ENCODE measurements around the gene ZG16. TPM values are rescaled to one million over a fixed set of nuclear protein-coding genes. Genes with fewer than 3 reads are reported as not detected.
A peak's percentile ranks its signal among the peaks of the same experiment; 100 is the strongest.

Gene ZG16
- total and polyA plus RNA-seq, 5 experiments from 2014 or later, result not detected

DNA sequence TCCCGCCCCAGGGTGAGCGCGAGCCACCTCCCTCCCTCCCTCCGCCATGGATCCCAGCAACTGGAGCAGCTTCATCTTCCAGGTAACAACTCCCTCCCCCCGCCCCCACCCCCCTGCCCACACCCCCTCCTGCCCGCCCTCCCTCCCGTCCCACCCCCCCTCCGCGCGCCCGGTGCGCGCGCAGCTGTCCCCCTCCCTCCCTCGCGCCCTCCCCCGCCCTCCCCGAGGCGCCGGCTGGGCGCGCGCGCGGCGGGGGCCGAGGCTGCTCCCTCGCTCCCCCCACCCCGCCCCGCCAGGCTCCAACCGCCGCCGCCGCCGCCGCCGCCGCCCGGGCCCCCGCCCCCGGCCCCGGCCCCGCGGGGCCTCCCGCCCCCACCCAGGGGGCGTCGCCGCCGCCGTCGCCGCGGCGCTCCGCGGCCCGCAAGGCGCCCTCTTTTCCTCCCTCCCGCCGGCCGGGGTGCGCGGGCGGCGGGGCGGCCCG, 28.1 kb downstream of the ZG16 start, which contains the start of gene MAZ:
MAZ (plus strand) TSS at position 431 of the 481 bp plus-strand sequence. CDS start 173 bp downstream, outside the sequence.
- peaks cover 25 to 56% (median 48%) of the 10 kb centered on the region in 4 donors for H3K4me1 Mint-ChIP-seq
- peak within 1 kb of the TSS; percentile 98 to 100 (median 100) for H3K27ac Mint-ChIP-seq
- peaks cover 0 to 25% (median 8%) of the 10 kb centered on the region in 3 donors for H3K36me3 Mint-ChIP-seq
- ATAC-seq (no peak), DNase-seq (peak in 3 of 10 donors; percentile 60 to 83 (median 77))
- H3K9me3 Mint-ChIP-seq, result no peaks in the 10 kb centered on the region
- POLR2A ChIA-PET, result interaction anchor here (0.8 to 11.2 kb wide), 12 partner anchors 13 to 380 kb away, joined by 3 to 240 read pairs (median 57); partner anchors contain the start of genes C16orf54, KIF22, MVP and PAGR1
- peaks cover 0 to 1% (median 0%) of the 10 kb centered on the region in 5 donors for H3K27me3 Mint-ChIP-seq
- peak within 1 kb of the TSS; percentile 94 to 100 (median 99) for H3K4me3 Mint-ChIP-seq

DNA sequence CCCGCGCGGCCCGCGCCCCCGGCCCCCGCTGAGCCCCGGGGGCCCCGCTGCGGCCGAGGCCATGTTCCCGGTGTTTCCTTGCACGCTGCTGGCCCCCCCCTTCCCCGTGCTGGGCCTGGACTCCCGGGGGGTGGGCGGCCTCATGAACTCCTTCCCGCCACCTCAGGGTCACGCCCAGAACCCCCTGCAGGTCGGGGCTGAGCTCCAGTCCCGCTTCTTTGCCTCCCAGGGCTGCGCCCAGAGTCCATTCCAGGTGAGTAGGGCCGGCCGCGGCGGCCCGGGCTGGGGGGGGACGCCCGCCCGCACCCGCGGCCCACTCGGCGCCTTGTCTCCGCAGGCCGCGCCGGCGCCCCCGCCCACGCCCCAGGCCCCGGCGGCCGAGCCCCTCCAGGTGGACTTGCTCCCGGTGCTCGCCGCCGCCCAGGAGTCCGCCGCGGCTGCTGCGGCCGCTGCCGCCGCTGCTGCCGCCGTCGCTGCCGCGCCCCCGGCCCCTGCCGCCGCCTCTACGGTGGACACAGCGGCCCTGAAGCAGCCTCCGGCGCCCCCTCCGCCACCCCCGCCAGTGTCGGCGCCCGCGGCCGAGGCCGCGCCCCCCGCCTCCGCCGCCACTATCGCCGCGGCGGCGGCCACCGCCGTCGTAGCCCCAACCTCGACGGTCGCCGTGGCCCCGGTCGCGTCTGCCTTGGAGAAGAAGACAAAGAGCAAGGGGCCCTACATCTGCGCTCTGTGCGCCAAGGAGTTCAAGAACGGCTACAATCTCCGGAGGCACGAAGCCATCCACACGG, 28.8 kb downstream of the ZG16 start:
- peaks cover 0 to 25% (median 6%) of the 10 kb centered on the region in 3 donors for H3K36me3 Mint-ChIP-seq
- H3K27me3 Mint-ChIP-seq, result peaks cover 0 to 1% (median 0%) of the 10 kb centered on the region in 5 donors
- POLR2A ChIA-PET, result interaction anchor here (0.5 to 11.2 kb wide), 22 partner anchors 12 to 1284 kb away, joined by 3 to 240 read pairs (median 8); partner anchors contain the start of genes C16orf54, KCTD13, KIF22 and MVP
- DNase-seq (peak in 9 of 10 donors; percentile 39 to 78 (median 50)), ATAC-seq (no peak)
- H3K4me1 Mint-ChIP-seq, result peaks cover 28 to 63% (median 54%) of the 10 kb centered on the region in 4 donors
- H3K4me3 Mint-ChIP-seq, result peak overlapping the region; percentile 80 to 97 (median 92)
- peak overlapping the region; percentile 53 to 100 (median 97) for H3K27ac Mint-ChIP-seq
- H3K9me3 Mint-ChIP-seq, result no peaks in the 10 kb centered on the region

DNA sequence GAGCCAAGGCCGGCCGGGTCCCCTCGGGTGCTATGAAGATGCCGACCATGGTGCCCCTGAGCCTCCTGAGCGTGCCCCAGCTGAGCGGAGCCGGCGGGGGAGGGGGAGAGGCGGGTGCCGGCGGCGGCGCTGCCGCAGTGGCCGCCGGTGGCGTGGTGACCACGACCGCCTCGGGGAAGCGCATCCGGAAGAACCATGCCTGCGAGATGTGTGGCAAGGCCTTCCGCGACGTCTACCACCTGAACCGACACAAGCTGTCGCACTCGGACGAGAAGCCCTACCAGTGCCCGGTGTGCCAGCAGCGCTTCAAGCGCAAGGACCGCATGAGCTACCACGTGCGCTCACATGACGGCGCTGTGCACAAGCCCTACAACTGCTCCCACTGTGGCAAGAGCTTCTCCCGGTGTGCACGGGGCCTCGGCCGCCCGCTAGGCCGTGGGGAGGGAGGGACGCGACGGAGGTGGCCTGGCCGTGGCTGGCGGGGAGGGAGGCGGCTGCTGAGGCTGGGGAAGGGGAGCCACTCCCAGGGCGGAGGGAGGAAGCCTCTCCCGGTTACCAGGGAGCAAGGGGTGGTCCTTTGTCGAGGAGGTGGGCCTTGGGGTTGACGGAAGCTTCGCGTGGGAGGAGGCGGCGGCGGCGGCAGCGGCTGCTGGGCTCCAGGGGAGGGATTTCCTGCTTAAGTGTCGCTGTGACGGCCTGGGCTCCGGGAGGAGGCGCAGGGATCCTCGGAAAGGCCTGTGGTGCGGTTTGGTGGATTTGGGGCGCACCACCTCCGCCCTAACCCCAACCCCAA, 29.6 kb downstream of the ZG16 start:
- H3K9me3 Mint-ChIP-seq, result no peaks in the 10 kb centered on the region
- ATAC-seq (peak; percentile 53 to 55), DNase-seq (peak; percentile 74 to 95 (median 88))
- POLR2A ChIA-PET, result interaction anchor here (0.5 to 11.2 kb wide), 38 partner anchors 11 to 1650 kb away, joined by 3 to 240 read pairs (median 4); partner anchors contain the start of genes ALDOA, C16orf54, CDIPT and KCTD13
- H3K4me3 Mint-ChIP-seq, result peak overlapping the region; percentile 89 to 99 (median 94)
- peaks cover 28 to 71% (median 60%) of the 10 kb centered on the region in 4 donors for H3K4me1 Mint-ChIP-seq
- H3K36me3 Mint-ChIP-seq, result peaks cover 0 to 22% (median 6%) of the 10 kb centered on the region in 3 donors
- H3K27me3 Mint-ChIP-seq, result peaks cover 0 to 1% (median 0%) of the 10 kb centered on the region in 5 donors
- H3K27ac Mint-ChIP-seq, result peak overlapping the region; percentile 93 to 100 (median 97)

DNA sequence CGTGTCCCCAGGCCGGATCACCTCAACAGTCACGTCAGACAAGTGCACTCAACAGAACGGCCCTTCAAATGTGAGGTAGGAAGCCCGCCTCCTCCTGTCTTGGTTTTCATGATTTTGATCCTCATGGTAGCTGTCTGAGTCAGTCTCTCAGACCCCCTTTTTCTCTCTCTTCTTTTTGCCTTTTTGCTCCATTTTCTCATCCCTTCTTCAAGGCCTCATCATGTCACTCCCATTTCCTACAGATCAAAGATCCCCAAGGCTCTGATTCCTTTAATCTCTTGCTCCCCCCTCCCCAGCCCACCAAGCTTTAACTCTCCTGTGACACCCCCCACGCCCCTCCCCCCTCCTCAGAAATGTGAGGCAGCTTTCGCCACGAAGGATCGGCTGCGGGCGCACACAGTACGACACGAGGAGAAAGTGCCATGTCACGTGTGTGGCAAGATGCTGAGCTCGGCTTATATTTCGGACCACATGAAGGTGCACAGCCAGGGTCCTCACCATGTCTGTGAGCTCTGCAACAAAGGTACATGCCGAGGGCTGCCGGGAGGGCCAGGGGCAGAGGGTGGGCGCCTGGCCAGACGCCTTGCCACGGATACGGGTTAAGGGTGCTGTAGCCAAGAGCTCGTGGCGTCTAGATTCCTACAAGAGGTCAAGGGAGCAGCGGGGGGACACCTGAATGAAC, 30.3 kb downstream of the ZG16 start:
- POLR2A ChIA-PET, result interaction anchor here (0.5 to 11.2 kb wide), 39 partner anchors 10 to 1649 kb away, joined by 3 to 240 read pairs (median 5); partner anchors contain the start of genes ALDOA, ATXN2L, C16orf54 and CDIPT
- H3K36me3 Mint-ChIP-seq, result peaks cover 0 to 19% (median 6%) of the 10 kb centered on the region in 3 donors
- H3K9me3 Mint-ChIP-seq, result no peaks in the 10 kb centered on the region
- DNase-seq (peak in 1 of 10 donors; percentile 65), ATAC-seq (peak; percentile 14 to 21)
- H3K4me3 Mint-ChIP-seq, result peak overlapping the region; percentile 89 to 99 (median 94)
- peaks cover 0 to 1% (median 0%) of the 10 kb centered on the region in 5 donors for H3K27me3 Mint-ChIP-seq
- peaks cover 28 to 77% (median 64%) of the 10 kb centered on the region in 4 donors for H3K4me1 Mint-ChIP-seq
- peak overlapping the region; percentile 93 to 100 (median 97) for H3K27ac Mint-ChIP-seq

DNA sequence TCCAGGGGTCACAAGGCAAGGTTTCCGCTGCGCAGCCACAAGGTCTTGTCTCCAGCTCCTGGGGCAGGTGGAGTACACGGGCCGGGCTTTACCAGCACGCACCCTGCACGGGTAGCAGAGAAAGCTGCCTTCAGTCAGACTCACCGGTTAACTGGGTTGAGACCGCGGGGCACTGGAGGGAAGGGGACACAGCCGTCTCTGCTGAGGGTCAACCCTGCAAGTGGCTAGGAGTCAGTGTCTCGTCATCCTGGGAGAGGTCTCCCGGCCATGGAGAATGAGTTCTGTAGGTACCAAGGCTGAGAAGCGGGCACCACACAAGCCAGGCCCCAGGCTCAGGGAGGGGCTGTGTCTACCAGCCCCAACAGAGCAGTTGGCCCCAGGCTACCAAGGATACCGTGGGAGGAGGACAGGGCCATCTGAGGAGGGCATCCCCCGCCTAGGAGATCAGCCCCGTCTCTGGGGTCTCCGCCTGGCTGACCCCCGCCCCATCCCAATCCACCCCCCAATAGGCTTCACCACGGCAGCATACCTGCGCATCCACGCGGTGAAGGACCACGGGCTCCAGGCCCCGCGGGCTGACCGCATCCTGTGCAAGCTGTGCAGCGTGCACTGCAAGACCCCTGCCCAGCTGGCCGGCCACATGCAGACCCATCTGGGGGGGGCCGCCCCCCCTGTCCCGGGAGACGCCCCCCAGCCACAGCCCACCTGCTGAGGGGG, 31.1 kb downstream of the ZG16 start:
- H3K9me3 Mint-ChIP-seq, result no peaks in the 10 kb centered on the region
- H3K27me3 Mint-ChIP-seq, result peaks cover 0 to 1% (median 0%) of the 10 kb centered on the region in 5 donors
- H3K27ac Mint-ChIP-seq, result peak overlapping the region; percentile 90 to 100 (median 97)
- peaks cover 0 to 19% (median 6%) of the 10 kb centered on the region in 3 donors for H3K36me3 Mint-ChIP-seq
- POLR2A ChIA-PET, result interaction anchor here (0.7 to 11.2 kb wide), 19 partner anchors 10 to 987 kb away, joined by 3 to 240 read pairs (median 7); partner anchors contain the start of genes ATXN2L, C16orf54, CDIPT and KCTD13
- peaks cover 25 to 75% (median 59%) of the 10 kb centered on the region in 4 donors for H3K4me1 Mint-ChIP-seq
- peak overlapping the region; percentile 89 to 99 (median 94) for H3K4me3 Mint-ChIP-seq
- DNase-seq (no peak), ATAC-seq (no peak)

DNA sequence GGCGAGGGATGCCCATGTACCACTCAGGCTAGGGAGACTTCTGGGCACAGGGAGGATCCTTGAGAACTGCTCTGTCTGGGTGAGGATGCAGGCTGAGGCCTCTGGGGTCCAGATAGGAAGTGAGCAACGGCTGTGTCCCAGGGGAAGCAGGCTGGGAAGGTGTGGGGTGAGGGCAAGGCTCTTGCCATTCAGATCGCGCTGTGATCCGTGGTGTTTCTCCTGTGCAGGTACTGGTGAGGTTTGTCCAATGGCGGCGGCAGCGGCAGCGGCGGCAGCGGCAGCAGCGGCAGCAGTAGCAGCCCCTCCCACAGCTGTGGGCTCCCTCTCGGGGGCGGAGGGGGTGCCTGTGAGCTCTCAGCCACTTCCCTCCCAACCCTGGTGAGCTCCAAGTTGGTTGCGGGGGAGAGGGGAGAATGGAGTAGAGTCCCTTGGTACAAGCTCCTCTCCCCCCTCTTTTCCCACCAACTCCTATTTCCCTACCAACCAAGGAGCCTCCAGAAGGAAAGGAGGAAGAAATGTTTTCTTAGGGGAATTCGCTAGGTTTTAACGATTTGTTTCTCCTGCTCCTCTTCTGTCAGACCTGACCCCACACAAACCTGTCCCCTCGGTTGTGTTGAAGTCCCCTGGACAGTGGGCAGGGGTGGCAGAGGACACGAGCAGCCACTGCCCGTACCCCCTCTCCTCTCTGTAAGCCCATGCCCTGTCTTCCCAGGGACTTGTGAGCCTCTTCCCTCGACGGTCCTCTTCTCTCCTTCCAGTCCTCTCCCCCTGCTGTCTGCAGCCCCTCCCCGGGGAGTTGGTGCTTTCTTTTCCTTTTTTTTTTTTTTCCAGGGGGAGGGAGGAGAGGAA, 32.0 kb downstream of the ZG16 start:
- POLR2A ChIA-PET, result interaction anchor here (0.6 to 11.2 kb wide), 12 partner anchors 9 to 957 kb away, joined by 3 to 204 read pairs (median 6); partner anchors contain the start of genes C16orf54, CDIPT, KIF22 and MVP
- Mint-ChIP-seq H3K36me3 (peaks cover 0 to 19% (median 6%) of the 10 kb centered on the region in 3 donors), H3K4me3 (peak overlapping the region; percentile 80 to 95 (median 88)), H3K27me3 (peaks cover 0 to under 1% (median 0%) of the 10 kb centered on the region in 5 donors), H3K4me1 (peaks cover 28 to 76% (median 59%) of the 10 kb centered on the region in 4 donors), H3K27ac (peak overlapping the region; percentile 84 to 98 (median 94)), H3K9me3 (no peaks in the 10 kb centered on the region)
- DNase-seq (peak; percentile 41 to 82 (median 64)), ATAC-seq (no peak)

DNA sequence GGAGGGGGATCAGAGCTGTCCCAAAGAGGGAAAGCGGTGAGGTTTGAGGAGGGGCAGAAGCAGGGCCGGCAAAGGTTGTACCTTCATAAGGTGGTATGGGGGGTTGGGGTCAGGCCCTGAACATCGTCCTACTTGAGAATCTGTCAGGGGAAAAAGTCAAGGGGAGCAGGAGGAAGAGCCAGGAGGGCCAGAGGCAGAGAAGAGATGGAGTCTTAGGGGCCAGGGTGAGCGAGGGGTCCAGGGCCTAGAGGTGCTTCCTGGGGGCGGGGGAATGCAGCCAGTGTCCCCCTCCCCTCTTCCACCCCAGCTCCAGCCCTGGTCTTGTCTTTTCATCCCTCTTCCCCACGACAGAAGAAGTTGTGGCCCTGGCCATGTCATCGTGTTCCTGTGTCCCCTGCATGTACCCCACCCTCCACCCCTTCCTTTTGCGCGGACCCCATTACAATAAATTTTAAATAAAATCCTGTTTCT, 32.7 kb downstream of the ZG16 start:
- Mint-ChIP-seq H3K4me3 (peak overlapping the region; percentile 80 to 95 (median 88)), H3K27ac (peak overlapping the region; percentile 83 to 98 (median 93)), H3K4me1 (peaks cover 29 to 78% (median 62%) of the 10 kb centered on the region in 4 donors), H3K36me3 (peaks cover 0 to 16% (median 4%) of the 10 kb centered on the region in 3 donors), H3K9me3 (no peaks in the 10 kb centered on the region), H3K27me3 (peaks cover 0 to 1% (median 0%) of the 10 kb centered on the region in 5 donors)
- no peak for ATAC-seq
- no peak for DNase-seq
- POLR2A ChIA-PET, result interaction anchor here (0.6 to 11.2 kb wide), 12 partner anchors 8 to 151 kb away, joined by 3 to 204 read pairs (median 6); partner anchors contain the start of genes C16orf54, CDIPT, KIF22 and MVP

DNA sequence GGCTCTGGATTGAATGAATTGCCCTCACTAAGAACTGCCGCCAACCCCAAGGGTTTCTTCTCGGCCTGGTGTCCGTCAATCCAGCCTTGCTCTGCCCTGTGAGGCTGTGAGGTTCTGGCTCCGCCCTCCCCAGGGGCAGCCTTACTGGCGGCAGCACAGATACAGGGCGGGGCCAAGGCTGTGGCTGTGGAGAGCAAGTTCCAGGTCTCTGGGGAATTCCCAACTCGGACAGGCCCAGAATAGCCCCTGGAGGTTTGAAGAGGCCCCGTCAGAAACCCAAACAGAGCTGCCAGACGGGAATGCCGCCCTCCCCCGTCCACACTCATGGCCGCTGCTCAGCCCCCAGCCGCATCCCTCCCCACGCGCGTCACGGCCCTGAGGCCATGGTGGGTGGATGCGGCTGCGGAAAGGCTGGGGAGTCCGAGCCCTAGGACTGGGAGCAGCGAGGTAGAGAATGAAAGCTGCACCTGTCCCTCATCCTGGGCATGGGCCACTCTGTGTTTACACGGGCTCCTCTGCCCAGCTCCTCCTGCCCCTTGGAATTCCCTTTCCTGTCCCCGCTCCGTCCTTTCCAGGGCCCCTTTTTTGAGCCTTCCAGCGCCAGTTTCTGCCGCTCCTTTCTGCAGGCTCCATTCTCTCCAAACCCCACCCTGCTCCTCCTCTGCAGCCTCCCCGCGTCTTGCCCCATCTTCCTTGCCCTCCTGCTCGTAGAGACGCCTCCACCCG, 33.3 kb downstream of the ZG16 start:
- peak overlapping the region; percentile 83 to 98 (median 93) for H3K27ac Mint-ChIP-seq
- DNase-seq, result peak; percentile 43 to 78 (median 52)
- no peaks in the 10 kb centered on the region for H3K9me3 Mint-ChIP-seq
- H3K27me3 Mint-ChIP-seq, result peaks cover 0 to 1% (median 0%) of the 10 kb centered on the region in 5 donors
- POLR2A ChIA-PET, result interaction anchor here (0.6 to 11.2 kb wide), 12 partner anchors 7 to 1297 kb away, joined by 3 to 204 read pairs (median 4); partner anchors contain the start of genes C16orf54, CDIPT, KIF22 and MVP
- peaks cover 0 to 16% (median 4%) of the 10 kb centered on the region in 3 donors for H3K36me3 Mint-ChIP-seq
- ATAC-seq, result peak in 1 of 2 donors; percentile 18
- peak overlapping the region; percentile 80 to 95 (median 88) for H3K4me3 Mint-ChIP-seq
- H3K4me1 Mint-ChIP-seq, result peaks cover 29 to 84% (median 63%) of the 10 kb centered on the region in 4 donors
